ENCODE data around the gene DELE1.

DELE1 gene

DNA sequence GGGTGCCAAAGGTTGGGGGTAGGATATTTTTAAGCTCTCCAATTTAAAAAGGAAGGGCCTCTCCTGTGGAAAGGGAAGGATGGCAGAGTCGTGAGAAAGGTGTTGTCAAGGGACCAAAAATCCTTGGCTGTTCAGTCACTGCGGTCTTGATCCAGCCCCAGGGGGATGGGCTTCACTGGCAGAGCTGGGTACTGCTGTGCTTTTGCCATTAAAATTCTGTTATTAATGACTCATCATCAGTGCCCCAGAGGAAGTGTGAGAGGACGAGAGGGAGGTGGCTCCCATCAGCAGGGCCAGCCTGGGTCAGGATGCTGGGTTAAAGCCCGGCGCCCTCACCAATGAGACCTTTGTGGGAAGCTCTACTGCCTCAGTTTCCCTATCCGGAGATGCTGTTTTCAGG, 17.6 kb downstream of the DELE1 start:
- TF ChIP-seq, protein P1, sequence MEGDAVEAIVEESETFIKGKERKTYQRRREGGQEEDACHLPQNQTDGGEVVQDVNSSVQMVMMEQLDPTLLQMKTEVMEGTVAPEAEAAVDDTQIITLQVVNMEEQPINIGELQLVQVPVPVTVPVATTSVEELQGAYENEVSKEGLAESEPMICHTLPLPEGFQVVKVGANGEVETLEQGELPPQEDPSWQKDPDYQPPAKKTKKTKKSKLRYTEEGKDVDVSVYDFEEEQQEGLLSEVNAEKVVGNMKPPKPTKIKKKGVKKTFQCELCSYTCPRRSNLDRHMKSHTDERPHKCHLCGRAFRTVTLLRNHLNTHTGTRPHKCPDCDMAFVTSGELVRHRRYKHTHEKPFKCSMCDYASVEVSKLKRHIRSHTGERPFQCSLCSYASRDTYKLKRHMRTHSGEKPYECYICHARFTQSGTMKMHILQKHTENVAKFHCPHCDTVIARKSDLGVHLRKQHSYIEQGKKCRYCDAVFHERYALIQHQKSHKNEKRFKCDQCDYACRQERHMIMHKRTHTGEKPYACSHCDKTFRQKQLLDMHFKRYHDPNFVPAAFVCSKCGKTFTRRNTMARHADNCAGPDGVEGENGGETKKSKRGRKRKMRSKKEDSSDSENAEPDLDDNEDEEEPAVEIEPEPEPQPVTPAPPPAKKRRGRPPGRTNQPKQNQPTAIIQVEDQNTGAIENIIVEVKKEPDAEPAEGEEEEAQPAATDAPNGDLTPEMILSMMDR (IDR thresholded peaks at IDR 0.05): no peak
- peak overlapping the region; percentile 16 for H3K27ac ChIP-seq
- no peaks in the 10 kb centered on the region for H3K36me3 ChIP-seq (ENCODE audit: control insufficient read depth, insufficient read depth, low read length)
- no peak overlapping the region for H3K9ac ChIP-seq
- H3K9me3 ChIP-seq (ENCODE audit: control insufficient read depth, low read length): no peaks in the 10 kb centered on the region
- no peaks in the 10 kb centered on the region for H3K27me3 ChIP-seq (ENCODE audit: control insufficient read depth, insufficient read depth, low read length)
- no peaks in the 10 kb centered on the region for H3K79me2 ChIP-seq
- H3K4me1 ChIP-seq: no peaks in the 10 kb centered on the region
- H3K4me3 ChIP-seq (ENCODE audit: low read depth, low read length): no peak overlapping the region
- no peak overlapping the region for H3K4me2 ChIP-seq (ENCODE audit: low read length)
- no peak overlapping the region for H2AFZ ChIP-seq

DNA sequence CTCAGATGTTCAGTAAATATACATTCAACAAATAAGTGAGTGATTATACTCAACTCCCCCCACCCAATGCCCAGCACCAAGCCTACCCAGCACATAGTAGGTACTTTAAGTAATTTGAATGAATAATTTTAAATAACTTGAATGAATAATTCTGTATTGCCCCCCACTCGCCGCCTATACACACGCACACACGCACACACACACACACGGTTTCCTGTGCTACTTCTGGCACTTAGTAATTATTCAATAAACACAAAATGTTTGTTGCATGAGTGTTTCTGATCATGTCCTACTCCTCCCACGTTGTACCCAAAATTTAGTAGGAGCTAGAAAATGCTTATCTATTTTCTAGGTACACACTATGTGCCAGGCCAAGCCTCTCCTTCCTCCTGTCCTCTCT, 18.1 kb downstream of the DELE1 start:
- no peaks in the 10 kb centered on the region for H3K4me1 ChIP-seq
- H3K36me3 ChIP-seq (ENCODE audit: control insufficient read depth, insufficient read depth, low read length): no peaks in the 10 kb centered on the region

DNA sequence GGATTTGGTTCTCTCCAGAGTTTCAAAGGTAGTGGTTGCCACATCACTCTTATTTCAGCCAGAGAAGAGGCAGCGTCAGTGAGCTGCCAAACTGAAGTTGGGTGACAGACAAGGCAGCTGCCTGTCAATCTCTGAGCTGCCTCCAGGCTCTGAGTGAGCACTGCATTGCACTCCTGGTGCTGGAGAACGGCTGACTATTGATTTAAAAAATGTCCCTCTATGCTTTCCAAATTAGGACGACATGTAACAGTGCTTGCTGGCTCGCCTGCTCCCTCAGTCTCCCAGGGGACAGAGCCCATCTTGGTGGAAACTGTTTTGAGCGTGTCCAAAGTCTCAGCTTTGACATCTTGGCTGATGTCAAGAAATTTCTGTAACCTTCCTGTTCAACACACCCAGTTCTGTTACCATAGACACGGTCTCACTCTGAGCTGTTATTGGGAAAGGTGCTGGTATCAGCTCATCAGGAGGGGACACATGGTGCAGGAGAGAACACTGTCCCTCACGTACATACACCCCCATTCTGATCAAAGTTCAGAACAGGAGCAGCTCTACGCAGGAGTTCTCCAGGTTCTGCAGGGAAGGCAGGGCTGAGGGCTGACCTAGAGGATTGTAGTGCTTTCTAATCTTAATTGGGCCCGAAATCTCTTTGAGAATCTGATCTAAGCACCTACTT, 18.6 kb downstream of the DELE1 start:
- TF ChIP-seq, protein P1 (IDR thresholded peaks at IDR 0.05): no peak
- no peak overlapping the region for H3K4me3 ChIP-seq (ENCODE audit: low read depth, low read length)
- H3K36me3 ChIP-seq (ENCODE audit: control insufficient read depth, insufficient read depth, low read length): no peaks in the 10 kb centered on the region
- H3K79me2 ChIP-seq: no peaks in the 10 kb centered on the region
- no peak overlapping the region for H3K4me2 ChIP-seq (ENCODE audit: low read length)
- H2AFZ ChIP-seq: no peak overlapping the region
- H3K9me3 ChIP-seq (ENCODE audit: control insufficient read depth, low read length): no peaks in the 10 kb centered on the region
- H3K9ac ChIP-seq: no peak overlapping the region
- H3K27me3 ChIP-seq (ENCODE audit: control insufficient read depth, insufficient read depth, low read length): no peaks in the 10 kb centered on the region
- H3K27ac ChIP-seq: no peak overlapping the region
- H3K4me1 ChIP-seq: peaks cover 3% of the 10 kb centered on the region

More for the DNA sequence above, 18.1 kb downstream of the DELE1 start:
- Histone ChIP-seq H2AFZ (no peak overlapping the region), H3K27me3 (ENCODE audit: control insufficient read depth, insufficient read depth, low read length) (no peaks in the 10 kb centered on the region), H3K79me2 (no peaks in the 10 kb centered on the region), H3K9me3 (ENCODE audit: control insufficient read depth, low read length) (no peaks in the 10 kb centered on the region), H3K27ac (no peak overlapping the region), H3K4me3 (ENCODE audit: low read depth, low read length) (no peak overlapping the region), H3K9ac (no peak overlapping the region), H3K4me2 (ENCODE audit: low read length) (no peak overlapping the region)
- TF ChIP-seq, protein P1 (IDR thresholded peaks at IDR 0.05): no peak

DNA sequence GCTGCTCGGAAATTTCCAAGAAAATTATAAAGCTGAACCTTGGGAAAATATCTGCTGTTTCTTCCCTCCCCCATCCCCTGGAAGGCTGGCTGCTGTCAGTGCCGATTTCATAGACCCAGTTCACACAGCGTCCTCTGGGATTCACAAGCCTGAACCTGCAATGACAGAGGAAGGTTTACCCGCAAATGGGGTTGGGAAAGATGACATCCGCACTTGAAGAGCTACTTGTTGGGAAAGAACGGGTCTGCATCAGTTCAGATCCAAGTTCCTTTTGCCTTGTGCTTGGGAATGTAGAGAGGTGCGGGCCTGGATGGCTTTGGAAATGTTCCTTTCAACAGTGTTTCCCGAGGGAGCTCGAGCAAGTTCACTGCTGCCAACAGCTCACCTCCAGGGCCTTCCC, 20.4 kb downstream of the DELE1 start:
- no peaks in the 10 kb centered on the region for H3K79me2 ChIP-seq
- peaks cover 6% of the 10 kb centered on the region for H3K4me1 ChIP-seq
- H2AFZ ChIP-seq: no peak overlapping the region
- no peaks in the 10 kb centered on the region for H3K36me3 ChIP-seq (ENCODE audit: control insufficient read depth, insufficient read depth, low read length)
- TF ChIP-seq, protein P1 (IDR thresholded peaks at IDR 0.05): no peak
- H3K4me3 ChIP-seq (ENCODE audit: low read depth, low read length): no peak overlapping the region
- H3K27me3 ChIP-seq (ENCODE audit: control insufficient read depth, insufficient read depth, low read length): no peaks in the 10 kb centered on the region
- no peak overlapping the region for H3K27ac ChIP-seq
- H3K4me2 ChIP-seq (ENCODE audit: low read length): no peak overlapping the region
- no peak overlapping the region for H3K9ac ChIP-seq
- no peaks in the 10 kb centered on the region for H3K9me3 ChIP-seq (ENCODE audit: control insufficient read depth, low read length)

DNA sequence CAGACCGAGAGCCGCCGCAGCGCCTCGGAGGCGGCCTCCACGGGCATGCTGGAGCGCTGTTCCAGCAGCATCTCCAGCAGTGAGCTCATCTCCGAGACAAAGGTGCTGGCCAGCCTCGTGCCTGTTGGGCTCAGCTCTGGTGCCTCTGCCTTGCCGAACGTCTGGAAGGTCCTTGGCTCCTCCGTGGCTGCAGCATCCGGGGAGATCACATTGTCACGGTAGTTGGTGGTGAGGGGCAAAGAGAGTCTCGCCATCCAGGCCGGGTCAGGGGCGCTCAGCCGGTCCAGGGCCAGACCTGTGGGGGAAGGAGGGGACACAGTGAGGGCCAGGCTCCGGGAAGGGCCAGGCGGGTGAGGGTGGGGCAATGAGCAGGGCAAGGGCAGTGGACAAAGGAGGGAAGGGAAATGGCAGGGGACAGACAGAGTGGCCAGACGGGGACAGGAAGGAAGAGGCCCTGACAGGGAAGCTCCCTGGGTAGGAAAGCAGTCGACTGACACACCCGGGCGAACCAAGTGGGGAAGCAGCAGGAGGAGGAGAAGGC, 21.9 kb downstream of the DELE1 start:
- Histone ChIP-seq H3K9me3 (ENCODE audit: control insufficient read depth, low read length) (no peaks in the 10 kb centered on the region), H3K36me3 (ENCODE audit: control insufficient read depth, insufficient read depth, low read length) (no peaks in the 10 kb centered on the region), H2AFZ (peak overlapping the region; percentile 60), H3K4me1 (peaks cover 6% of the 10 kb centered on the region), H3K9ac (no peak overlapping the region), H3K79me2 (no peaks in the 10 kb centered on the region), H3K4me3 (ENCODE audit: low read depth, low read length) (no peak overlapping the region), H3K4me2 (ENCODE audit: low read length) (no peak overlapping the region), H3K27me3 (ENCODE audit: control insufficient read depth, insufficient read depth, low read length) (no peaks in the 10 kb centered on the region), H3K27ac (no peak overlapping the region)
- TF ChIP-seq, protein P1 (IDR thresholded peaks at IDR 0.05): no peak

Data from parathyroid adenoma (tissue), 2 donors.